Measurements from ENCODE around the gene PNPLA3.

PNPLA3 gene

DNA sequence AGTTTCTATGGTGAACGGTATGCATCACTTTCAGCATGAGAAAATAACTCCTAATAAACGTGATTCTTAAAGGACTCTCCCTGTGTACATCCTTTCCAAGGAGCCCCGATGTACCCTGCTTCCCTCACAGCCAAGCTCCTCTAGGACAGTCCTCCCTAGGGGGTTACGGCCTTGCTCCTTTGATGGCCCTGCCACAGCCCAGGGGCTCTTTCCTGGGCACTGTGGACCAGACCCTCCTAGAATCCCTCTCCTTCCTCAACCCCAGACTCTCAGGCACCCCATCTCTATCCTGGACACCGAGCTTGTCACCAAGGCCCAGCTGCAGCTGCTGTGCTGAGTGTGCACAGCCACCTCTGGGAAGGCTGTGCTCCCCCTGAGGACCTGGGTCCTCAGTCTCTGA is 27.8 kb downstream of the PNPLA3 start:
- TF ChIP-seq CTCF (IDR thresholded peaks at IDR 0.05; ENCODE audit: low read depth, low read length, missing control alignments): no peak
- no peak overlapping the region for H3K4me3 ChIP-seq (replicated peaks; ENCODE audit: low read depth, low read length)
- no peak for DNase-seq (ENCODE audit: extremely low read depth, low read depth)

GRCh38 chr22:43951966-43952365 is 28.4 kb downstream of the PNPLA3 start:
- H3K4me3 ChIP-seq (replicated peaks; ENCODE audit: low read depth, low read length): no peak overlapping the region
- TF ChIP-seq CTCF (IDR thresholded peaks at IDR 0.05; ENCODE audit: low read depth, low read length, missing control alignments): no peak
- no peak for DNase-seq (ENCODE audit: extremely low read depth, low read depth)

DNA sequence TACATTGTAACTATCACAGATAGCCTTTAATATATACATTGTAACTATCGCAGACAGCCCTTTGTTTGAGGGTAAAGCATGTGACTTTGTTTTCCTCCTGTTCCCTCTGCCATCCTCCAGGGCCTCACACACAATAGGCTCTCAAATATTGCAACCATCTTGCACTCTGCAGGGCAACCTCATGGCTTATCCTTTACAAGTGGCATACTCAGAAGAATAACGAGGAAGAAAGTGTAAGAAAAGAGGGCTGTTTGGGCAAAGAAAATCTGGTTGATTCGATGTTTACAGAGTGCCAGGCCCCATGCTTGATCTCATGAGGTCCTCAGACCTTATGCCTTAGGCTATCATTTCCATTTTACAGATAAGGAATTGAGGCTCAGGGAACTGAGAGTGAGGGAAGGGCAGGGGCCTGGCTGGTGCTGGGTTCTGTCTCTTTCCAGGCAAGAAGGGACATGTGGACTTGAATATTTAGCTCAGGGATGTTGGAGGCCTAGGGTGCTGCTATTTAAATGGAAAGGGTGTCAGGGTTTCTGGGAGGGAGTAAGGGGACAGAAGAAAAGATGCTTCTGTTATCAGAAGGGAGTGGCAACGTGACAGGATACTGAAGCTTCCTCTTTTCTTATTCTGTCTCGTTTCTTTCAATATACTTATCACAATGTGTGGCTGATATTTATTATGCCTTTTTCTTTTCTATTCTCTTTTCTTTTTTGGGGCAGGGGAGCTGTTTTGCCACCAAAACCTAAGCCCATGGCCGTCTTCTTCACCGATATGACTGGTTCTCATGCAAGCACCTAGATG is 30.6 kb downstream of the PNPLA3 start:
- peak overlapping the region; percentile 93 for H3K4me3 ChIP-seq (replicated peaks; ENCODE audit: low read depth, low read length)
- no peak for DNase-seq (ENCODE audit: extremely low read depth, low read depth)
- no peak for TF ChIP-seq CTCF (IDR thresholded peaks at IDR 0.05; ENCODE audit: low read depth, low read length, missing control alignments)

- peak within 1 kb of the TSS; percentile 93 for H3K4me3 ChIP-seq (replicated peaks; ENCODE audit: low read depth, low read length)
- TF ChIP-seq CTCF (IDR thresholded peaks at IDR 0.05; ENCODE audit: low read depth, low read length, missing control alignments): no peak
Observed at GRCh38 chr22:43955040-43955882, 31.7 kb downstream of the PNPLA3 start, which contains the start of gene SAMM50. TSS of gene SAMM50 (plus strand) at chr22:43955442. CDS start at chr22:43955578, 136 bp downstream.

DNA sequence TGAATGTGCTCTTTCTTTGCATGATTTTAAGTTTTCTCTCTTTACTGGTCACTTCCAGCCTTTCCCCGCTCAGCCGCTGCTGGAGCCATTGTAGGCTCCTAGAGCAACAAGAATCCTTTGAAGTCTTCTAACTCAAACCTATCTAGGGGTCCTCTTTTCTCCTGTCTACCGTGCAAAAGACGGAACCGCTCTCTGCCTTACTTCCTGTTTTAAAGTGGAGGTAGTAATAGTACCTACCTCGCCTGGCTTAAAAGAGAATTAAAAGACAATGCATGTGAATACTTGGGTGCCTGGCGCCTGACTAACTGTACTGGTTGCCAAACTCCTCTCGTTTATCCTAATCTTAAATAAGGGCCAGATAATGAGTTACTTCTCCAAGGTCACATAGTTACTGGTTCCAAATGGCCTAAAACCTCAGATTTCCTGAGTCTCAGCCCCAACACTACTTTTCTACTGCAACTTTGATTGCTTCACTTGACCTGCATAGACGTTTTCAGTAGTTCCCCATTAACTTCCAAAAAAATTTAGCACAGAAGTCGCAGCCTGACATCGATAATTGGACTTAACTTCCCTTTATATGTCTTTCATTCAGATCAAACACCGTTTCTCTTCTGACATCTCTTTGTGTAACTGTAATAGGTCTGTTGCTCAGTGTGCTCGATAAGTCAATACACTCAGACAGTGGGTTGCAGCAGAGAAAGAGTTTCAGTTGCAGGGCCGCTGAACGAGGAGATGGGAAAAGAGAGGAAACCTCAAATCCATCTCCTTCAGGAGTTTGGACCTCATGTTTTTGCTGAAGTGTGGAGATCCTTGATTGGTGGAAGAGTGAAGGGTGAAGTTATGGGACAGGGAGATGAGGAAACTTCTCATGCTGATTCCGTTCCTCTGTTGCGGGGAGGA is 32.5 kb downstream of the PNPLA3 start:
- TF ChIP-seq CTCF (IDR thresholded peaks at IDR 0.05; ENCODE audit: low read depth, low read length, missing control alignments): no peak
- DNase-seq (ENCODE audit: extremely low read depth, low read depth): no peak
- H3K4me3 ChIP-seq (replicated peaks; ENCODE audit: low read depth, low read length): peak overlapping the region; percentile 93

More at GRCh38 chr22:43955040-43955882, 31.7 kb downstream of the PNPLA3 start, which contains the start of gene SAMM50:
- peak; percentile 73 for DNase-seq (ENCODE audit: extremely low read depth, low read depth)

DNA sequence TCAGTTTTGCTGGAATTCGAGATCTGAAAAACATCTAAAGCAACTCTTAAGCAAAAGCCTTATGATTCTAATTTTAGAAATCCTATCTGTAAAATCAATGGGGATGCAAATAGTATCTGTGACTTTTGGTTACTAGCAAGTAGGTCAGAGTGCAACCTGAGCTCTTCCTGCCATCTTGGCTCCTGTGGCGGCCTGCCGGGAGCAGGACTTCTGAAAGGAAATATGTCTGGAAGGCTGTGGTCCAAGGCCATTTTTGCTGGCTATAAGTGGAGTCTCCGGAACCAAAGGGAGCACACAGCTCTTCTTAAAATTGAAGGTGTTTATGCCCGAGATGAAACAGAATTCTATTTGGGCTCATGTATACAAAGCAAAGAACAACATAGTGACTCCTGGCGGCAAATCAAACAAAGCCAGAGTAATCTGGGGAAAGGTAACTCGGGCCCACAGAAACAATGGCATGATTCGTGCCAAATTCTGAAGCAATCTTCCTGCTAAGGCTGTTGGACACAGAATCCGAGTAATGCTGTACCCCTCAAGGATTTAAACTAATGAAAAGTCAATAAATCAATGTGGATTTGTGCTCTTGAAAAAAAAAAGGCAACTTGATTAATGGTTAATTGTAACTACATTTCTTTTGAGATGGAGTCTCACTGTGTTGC is 33.3 kb downstream of the PNPLA3 start:
- no peak for TF ChIP-seq CTCF (IDR thresholded peaks at IDR 0.05; ENCODE audit: low read depth, low read length, missing control alignments)
- no peak for DNase-seq (ENCODE audit: extremely low read depth, low read depth)
- H3K4me3 ChIP-seq (replicated peaks; ENCODE audit: low read depth, low read length): peak overlapping the region; percentile 93

Measured in HFF-Myc (cell line).